Measurements from ENCODE around the gene NUBPL.

Gene NUBPL

GRCh38 chr14:31561155-31561846 lies at the start of gene NUBPL:
TSS of gene NUBPL (plus strand) at chr14:31561404. CDS start at chr14:31561440, 36 bp downstream.
- peak; percentile 91 for DNase-seq (ENCODE audit: extremely low read depth, low read depth)
- H3K4me3 ChIP-seq (replicated peaks; ENCODE audit: low read depth, low read length), result peak within 1 kb of the TSS; percentile 85
- no peak for TF ChIP-seq CTCF (IDR thresholded peaks at IDR 0.05; ENCODE audit: low read depth, low read length, missing control alignments)

GRCh38 chr14:31527087-31527486 lies 34.1 kb upstream of the NUBPL start:
- no peak for DNase-seq (ENCODE audit: extremely low read depth, low read depth)
- TF ChIP-seq CTCF (IDR thresholded peaks at IDR 0.05; ENCODE audit: low read depth, low read length, missing control alignments), result no peak
- no peak overlapping the region for H3K4me3 ChIP-seq (replicated peaks; ENCODE audit: low read depth, low read length)

- DNase-seq (ENCODE audit: extremely low read depth, low read depth), result no peak
- no peak overlapping the region for H3K4me3 ChIP-seq (replicated peaks; ENCODE audit: low read depth, low read length)
- TF ChIP-seq CTCF (IDR thresholded peaks at IDR 0.05; ENCODE audit: low read depth, low read length, missing control alignments), result no peak
These were observed 33.7 kb upstream of the NUBPL start for GRCh38 chr14:31527546-31527945.

- TF ChIP-seq CTCF (IDR thresholded peaks at IDR 0.05; ENCODE audit: low read depth, low read length, missing control alignments), result no peak
- no peak for DNase-seq (ENCODE audit: extremely low read depth, low read depth)
- H3K4me3 ChIP-seq (replicated peaks; ENCODE audit: low read depth, low read length), result no peak overlapping the region
These were observed 32.2 kb upstream of the NUBPL start for GRCh38 chr14:31529053-31529452.

GRCh38 chr14:31530136-31530535 lies 31.1 kb upstream of the NUBPL start:
- TF ChIP-seq CTCF (IDR thresholded peaks at IDR 0.05; ENCODE audit: low read depth, low read length, missing control alignments), result no peak
- no peak for DNase-seq (ENCODE audit: extremely low read depth, low read depth)
- H3K4me3 ChIP-seq (replicated peaks; ENCODE audit: low read depth, low read length), result no peak overlapping the region

GRCh38 chr14:31536201-31536960 lies 24.8 kb upstream of the NUBPL start:
- no peak overlapping the region for H3K4me3 ChIP-seq (replicated peaks; ENCODE audit: low read depth, low read length)
- DNase-seq (ENCODE audit: extremely low read depth, low read depth), result no peak
- no peak for TF ChIP-seq CTCF (IDR thresholded peaks at IDR 0.05; ENCODE audit: low read depth, low read length, missing control alignments)
